UCSD-AML1 (cell line): Measurements from ENCODE around the gene PUS1.
"Not testable (repeated sequence)": the region's sequence is repeated elsewhere in the genome, so short reads cannot be mapped to it uniquely, and the experiment has no call there.

Experiments
- DNase-seq: peaks from one replicate; lab custom pipeline; 2025; ENCODE audit not compliant: unreplicated experiment; lab: John Stamatoyannopoulos, UW

PUS1 gene

GRCh38 chr12:131928711-131929580 lies at the start of gene PUS1:
PUS1 (plus strand) TSS chr12:131929276; CDS start chr12:131929723, 447 bp downstream.
- peak; percentile 91 for DNase-seq

- no peak for DNase-seq
Measured at GRCh38 chr12:131882804-131883520, 46.1 kb upstream of the PUS1 start.

- no peak for DNase-seq
Measured at GRCh38 chr12:131883521-131883900, 45.6 kb upstream of the PUS1 start.

- DNase-seq, result not testable (repeated sequence)
Measured at GRCh38 chr12:131885076-131885475, 44.0 kb upstream of the PUS1 start.

- no peak for DNase-seq
Measured at GRCh38 chr12:131885543-131886057, 43.5 kb upstream of the PUS1 start.

- not testable (repeated sequence) for DNase-seq
Measured at GRCh38 chr12:131891722-131892121, 37.4 kb upstream of the PUS1 start.

- no peak for DNase-seq
Measured at GRCh38 chr12:131892711-131893604, 36.1 kb upstream of the PUS1 start.

GRCh38 chr12:131893605-131894312 lies 35.3 kb upstream of the PUS1 start:
- DNase-seq, result no peak

- DNase-seq, result peak; percentile 92
Measured at GRCh38 chr12:131894313-131894860, 34.7 kb upstream of the PUS1 start, which contains the start of gene ULK1. ULK1 (plus strand) TSS chr12:131894622; CDS start chr12:131895002, 380 bp downstream.

- no peak for DNase-seq
Measured at GRCh38 chr12:131894981-131895639, 34.0 kb upstream of the PUS1 start.

- DNase-seq, result no peak
Measured at GRCh38 chr12:131895640-131896079, 33.4 kb upstream of the PUS1 start.

- DNase-seq, result peak; percentile 80
Measured at GRCh38 chr12:131896080-131896810, 32.8 kb upstream of the PUS1 start.

GRCh38 chr12:131896811-131897270 lies 32.2 kb upstream of the PUS1 start:
- peak; percentile 46 for DNase-seq

- no peak for DNase-seq
Measured at GRCh38 chr12:131897276-131897675, 31.8 kb upstream of the PUS1 start.

GRCh38 chr12:131897875-131898274 lies 31.2 kb upstream of the PUS1 start:
- DNase-seq, result no peak

- no peak for DNase-seq
Measured at GRCh38 chr12:131900397-131900796, 28.7 kb upstream of the PUS1 start.

- DNase-seq, result no peak
Measured at GRCh38 chr12:131901431-131902331, 27.4 kb upstream of the PUS1 start.
